Keratinocyte (primary cell): ENCODE measurements around the gene GJA4.

Source experiments
- EZH2 ChIP-seq: IDR thresholded peaks from one replicate; pipeline ENCODE4 v1.6.1; 2012; ENCODE audit warnings: inconsistent platforms, mild to moderate bottlenecking, low read length, moderate library complexity
- TF ChIP-seq, protein P1 (sequence below), 3 experiments: IDR thresholded peaks in 1 of 3; conservative IDR thresholded peaks in 1 of 3; optimal IDR thresholded peaks in 1 of 3; 2 replicates in 2 of 3; 3 replicates in 1 of 3; pipeline versions ENCODE3 to v1.5.1; 2011; ENCODE audit warnings: low read length in 3 of 3, mild to moderate bottlenecking in 3 of 3, moderate library complexity in 2 of 3, control low read depth in 1 of 3, inconsistent platforms in 1 of 3; ENCODE audit not compliant: insufficient read depth in 2 of 3; ENCODE audit errors: extremely low read depth in 1 of 3

DNA sequence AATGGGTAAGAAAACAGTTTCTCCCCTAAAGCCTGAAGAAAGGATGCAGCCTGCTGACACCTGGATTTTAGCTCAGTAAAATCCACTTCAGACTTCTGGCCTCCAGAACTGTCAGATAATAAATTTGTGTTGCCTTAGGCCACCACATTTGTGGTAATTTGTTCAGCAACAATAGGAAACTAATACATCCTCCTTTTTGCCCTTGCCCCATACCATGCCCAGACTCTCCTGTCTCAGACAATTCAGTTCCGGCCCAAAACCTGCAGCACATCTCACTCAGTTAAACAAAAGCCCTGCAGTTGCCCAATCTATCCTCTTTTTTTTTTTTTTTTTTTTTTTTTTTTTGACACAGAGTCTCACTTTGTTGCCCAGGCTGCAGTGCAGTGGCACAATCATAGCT lies 40.9 kb downstream of the GJA4 start:
- TF ChIP-seq, protein P1, sequence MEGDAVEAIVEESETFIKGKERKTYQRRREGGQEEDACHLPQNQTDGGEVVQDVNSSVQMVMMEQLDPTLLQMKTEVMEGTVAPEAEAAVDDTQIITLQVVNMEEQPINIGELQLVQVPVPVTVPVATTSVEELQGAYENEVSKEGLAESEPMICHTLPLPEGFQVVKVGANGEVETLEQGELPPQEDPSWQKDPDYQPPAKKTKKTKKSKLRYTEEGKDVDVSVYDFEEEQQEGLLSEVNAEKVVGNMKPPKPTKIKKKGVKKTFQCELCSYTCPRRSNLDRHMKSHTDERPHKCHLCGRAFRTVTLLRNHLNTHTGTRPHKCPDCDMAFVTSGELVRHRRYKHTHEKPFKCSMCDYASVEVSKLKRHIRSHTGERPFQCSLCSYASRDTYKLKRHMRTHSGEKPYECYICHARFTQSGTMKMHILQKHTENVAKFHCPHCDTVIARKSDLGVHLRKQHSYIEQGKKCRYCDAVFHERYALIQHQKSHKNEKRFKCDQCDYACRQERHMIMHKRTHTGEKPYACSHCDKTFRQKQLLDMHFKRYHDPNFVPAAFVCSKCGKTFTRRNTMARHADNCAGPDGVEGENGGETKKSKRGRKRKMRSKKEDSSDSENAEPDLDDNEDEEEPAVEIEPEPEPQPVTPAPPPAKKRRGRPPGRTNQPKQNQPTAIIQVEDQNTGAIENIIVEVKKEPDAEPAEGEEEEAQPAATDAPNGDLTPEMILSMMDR (optimal IDR thresholded peaks at IDR 0.05 in 1 of 3, IDR thresholded peaks at IDR 0.05 in 1 of 3, conservative IDR thresholded peaks at IDR 0.05 in 1 of 3; ENCODE audit: extremely low read depth in 1 of 3, insufficient read depth in 2 of 3, low read length in 3 of 3) = no peak
- TF ChIP-seq EZH2 = no peak
